ENCODE measurements around the gene ASIC4.

GRCh38 chr2:219513787-219514186 lies 495 bp upstream of the ASIC4 start:
- TF ChIP-seq YY1 (IDR thresholded peaks at IDR 0.05; ENCODE audit: insufficient read depth, insufficient read length): no peak
- TF ChIP-seq ZNF274 (IDR thresholded peaks at IDR 0.05; ENCODE audit: low read depth, low read length): no peak
- TF ChIP-seq SUZ12 (IDR thresholded peaks at IDR 0.05; ENCODE audit: extremely low read depth, insufficient read depth, insufficient read length): no peak

All from NT2/D1 (cell line).